OCI-LY3 (cell line): ENCODE results near the gene GDPD4.

Experiments
- EZH2phosphoT487 ChIP-seq: fragments of 200-600 bp; shearing (Covaris generic); IDR thresholded peaks from 2 replicates; pipeline ENCODE4 v1.6.1; 2018; ENCODE audit warnings: antibody characterized with exemption, mixed run types, low read depth
- TF ChIP-seq, protein P1 (sequence below): fragments of 200-600, 300-600 bp; sonication (generic); IDR thresholded peaks from 2 replicates; pipeline ENCODE4 v1.5.1; 2014; ENCODE audit warnings: antibody characterized with exemption, low read length, low read depth

DNA sequence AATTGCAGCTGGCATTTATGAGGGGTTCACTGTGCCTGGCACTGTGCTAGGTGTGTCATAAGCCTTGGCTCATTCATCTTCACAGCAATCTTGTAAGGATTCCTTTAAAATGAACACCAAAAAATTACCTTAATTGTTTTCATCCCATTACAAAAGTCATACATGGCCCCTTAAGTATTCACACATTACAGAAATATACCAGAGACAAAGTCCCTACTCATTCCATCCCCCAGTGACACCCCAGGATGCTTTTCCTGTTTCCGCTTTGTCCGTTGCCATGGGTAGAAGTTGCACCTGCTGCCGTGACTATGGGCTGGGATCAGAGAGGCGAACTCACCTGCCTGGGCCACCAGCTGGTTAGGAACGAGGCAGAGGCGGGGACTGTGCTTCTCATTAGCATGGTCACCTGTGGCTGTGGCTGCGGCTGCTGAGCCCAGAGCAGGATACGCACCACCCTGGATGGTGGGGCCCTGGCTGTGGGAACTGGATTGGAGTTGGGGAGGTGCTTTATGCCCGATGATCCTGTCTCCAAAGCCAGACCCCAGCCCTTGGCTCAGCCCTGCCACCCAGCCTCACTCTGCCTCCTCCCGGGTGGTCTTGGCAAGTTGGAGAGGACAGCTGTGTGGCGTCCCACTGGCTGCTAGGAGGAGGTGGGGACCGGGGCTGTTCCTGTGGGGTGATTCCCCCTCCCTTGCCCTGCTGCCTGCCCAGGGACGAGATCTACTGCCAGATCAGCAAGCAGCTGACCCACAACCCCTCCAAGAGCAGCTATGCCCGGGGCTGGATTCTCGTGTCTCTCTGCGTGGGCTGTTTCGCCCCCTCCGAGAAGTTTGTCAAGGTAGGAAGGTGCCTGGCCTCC is 112.6 kb downstream of the GDPD4 start:
- TF ChIP-seq, protein P1, sequence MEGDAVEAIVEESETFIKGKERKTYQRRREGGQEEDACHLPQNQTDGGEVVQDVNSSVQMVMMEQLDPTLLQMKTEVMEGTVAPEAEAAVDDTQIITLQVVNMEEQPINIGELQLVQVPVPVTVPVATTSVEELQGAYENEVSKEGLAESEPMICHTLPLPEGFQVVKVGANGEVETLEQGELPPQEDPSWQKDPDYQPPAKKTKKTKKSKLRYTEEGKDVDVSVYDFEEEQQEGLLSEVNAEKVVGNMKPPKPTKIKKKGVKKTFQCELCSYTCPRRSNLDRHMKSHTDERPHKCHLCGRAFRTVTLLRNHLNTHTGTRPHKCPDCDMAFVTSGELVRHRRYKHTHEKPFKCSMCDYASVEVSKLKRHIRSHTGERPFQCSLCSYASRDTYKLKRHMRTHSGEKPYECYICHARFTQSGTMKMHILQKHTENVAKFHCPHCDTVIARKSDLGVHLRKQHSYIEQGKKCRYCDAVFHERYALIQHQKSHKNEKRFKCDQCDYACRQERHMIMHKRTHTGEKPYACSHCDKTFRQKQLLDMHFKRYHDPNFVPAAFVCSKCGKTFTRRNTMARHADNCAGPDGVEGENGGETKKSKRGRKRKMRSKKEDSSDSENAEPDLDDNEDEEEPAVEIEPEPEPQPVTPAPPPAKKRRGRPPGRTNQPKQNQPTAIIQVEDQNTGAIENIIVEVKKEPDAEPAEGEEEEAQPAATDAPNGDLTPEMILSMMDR, result no peak
- TF ChIP-seq EZH2phosphoT487, result no peak
